HG02884 (cell line): ENCODE results near the gene ZFYVE9.

Experiments used
- ATAC-seq: cut with Tn5 transposase; IDR thresholded peaks from one replicate; pipeline ENCODE4 v1.9.1; 2021; ENCODE audit warnings: mild to moderate bottlenecking, moderate library complexity; ENCODE audit not compliant: unreplicated experiment

Gene ZFYVE9

GRCh38 chr1:52237430-52237829, 95.5 kb downstream of the ZFYVE9 start:
- ATAC-seq = no peak

GRCh38 chr1:52238474-52238873, 96.6 kb downstream of the ZFYVE9 start:
- ATAC-seq = no peak

- no peak for ATAC-seq
Measured at GRCh38 chr1:52238887-52239707, 97.2 kb downstream of the ZFYVE9 start.

- ATAC-seq = no peak
Measured at GRCh38 chr1:52239708-52240001, 97.8 kb downstream of the ZFYVE9 start.

- no peak for ATAC-seq
Measured at GRCh38 chr1:52240592-52241210, 98.8 kb downstream of the ZFYVE9 start.

GRCh38 chr1:52243221-52243987, 101.5 kb downstream of the ZFYVE9 start:
- ATAC-seq = no peak

- no peak for ATAC-seq
Measured at GRCh38 chr1:52249831-52250230, 107.9 kb downstream of the ZFYVE9 start.

- no peak for ATAC-seq
Measured at GRCh38 chr1:52253421-52253820, 111.5 kb downstream of the ZFYVE9 start.

- no peak for ATAC-seq
Measured at GRCh38 chr1:52259886-52260285, 118.0 kb downstream of the ZFYVE9 start.

- ATAC-seq = no peak
Measured at GRCh38 chr1:52263153-52263910, 121.4 kb downstream of the ZFYVE9 start.

- no peak for ATAC-seq
Measured at GRCh38 chr1:52264530-52265115, 122.7 kb downstream of the ZFYVE9 start.

- no peak for ATAC-seq
Measured at GRCh38 chr1:52266507-52266906, 124.6 kb downstream of the ZFYVE9 start.

GRCh38 chr1:52268372-52268771, 126.5 kb downstream of the ZFYVE9 start:
- no peak for ATAC-seq

GRCh38 chr1:52281518-52281917, 139.6 kb downstream of the ZFYVE9 start:
- no peak for ATAC-seq

- no peak for ATAC-seq
Measured at GRCh38 chr1:52288286-52288685, 146.4 kb downstream of the ZFYVE9 start.

GRCh38 chr1:52294580-52294979, 152.7 kb downstream of the ZFYVE9 start:
- no peak for ATAC-seq

GRCh38 chr1:52296345-52296744, 154.5 kb downstream of the ZFYVE9 start:
- ATAC-seq = no peak

- no peak for ATAC-seq
Measured at GRCh38 chr1:52305417-52306226, 163.7 kb downstream of the ZFYVE9 start.

- ATAC-seq = no peak
Measured at GRCh38 chr1:52306227-52307006, 164.5 kb downstream of the ZFYVE9 start.
